A549 (cell line): ENCODE data around the gene PLEKHA7.
"Not testable (repeated sequence)": the region's sequence is repeated elsewhere in the genome, so short reads cannot be mapped to it uniquely, and the experiment has no call there.

Experiments used
- EP300 ChIP-seq, 2 experiments: fragments of >200 bp; sonication (Bioruptor Twin); formaldehyde crosslinking; IDR thresholded peaks; 2 replicates in 1 of 2; 3 replicates in 1 of 2; pipeline ENCODE4 v1.6.1; 2016 to 2017
- POLR2A ChIP-seq: IDR thresholded peaks from 2 replicates; pipeline ENCODE4 v1.6.1; 2012; ENCODE audit warnings: mild to moderate bottlenecking, low read length
- RNF2 ChIP-seq: fragments of 200-600 bp; sonication (generic); IDR thresholded peaks from 2 replicates; pipeline ENCODE4 v1.6.1; 2016; ENCODE audit warnings: low read depth, mild to moderate bottlenecking, antibody characterized with exemption, moderate library complexity, borderline replicate concordance
- TF ChIP-seq, protein P1 (sequence below): fragments of >200 bp; sonication (Bioruptor Twin); formaldehyde crosslinking; IDR thresholded peaks from 3 replicates; pipeline ENCODE4 v1.5.1; 2016
- TF ChIP-seq, protein P2 (sequence below): IDR thresholded peaks from 2 replicates; pipeline ENCODE4 v1.6.1; 2012; ENCODE audit warnings: low read depth, borderline replicate concordance

DNA sequence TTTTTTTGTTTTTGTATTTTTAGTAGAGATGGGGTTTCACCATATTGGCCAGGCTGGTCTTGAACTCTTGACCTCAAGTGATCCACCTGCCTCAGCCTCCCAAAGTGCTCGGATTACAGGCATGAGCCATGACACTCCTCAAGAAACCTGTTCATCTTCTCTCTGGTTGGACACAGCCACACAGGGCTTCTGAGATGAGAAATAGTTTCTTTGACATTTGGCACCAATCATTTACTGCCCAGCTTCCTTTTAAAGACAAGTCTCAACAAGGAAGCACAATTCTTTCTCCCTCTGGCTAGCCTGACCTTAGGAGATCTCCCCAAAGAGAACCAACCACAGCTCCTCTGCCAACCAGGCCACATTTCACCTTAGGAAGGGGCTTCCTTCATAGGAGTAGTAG lies 14.0 kb downstream of the PLEKHA7 start:
- not testable (repeated sequence) for TF ChIP-seq EP300 (IDR thresholded peaks at IDR 0.05); RNF2; POLR2A
- TF ChIP-seq, protein P1, sequence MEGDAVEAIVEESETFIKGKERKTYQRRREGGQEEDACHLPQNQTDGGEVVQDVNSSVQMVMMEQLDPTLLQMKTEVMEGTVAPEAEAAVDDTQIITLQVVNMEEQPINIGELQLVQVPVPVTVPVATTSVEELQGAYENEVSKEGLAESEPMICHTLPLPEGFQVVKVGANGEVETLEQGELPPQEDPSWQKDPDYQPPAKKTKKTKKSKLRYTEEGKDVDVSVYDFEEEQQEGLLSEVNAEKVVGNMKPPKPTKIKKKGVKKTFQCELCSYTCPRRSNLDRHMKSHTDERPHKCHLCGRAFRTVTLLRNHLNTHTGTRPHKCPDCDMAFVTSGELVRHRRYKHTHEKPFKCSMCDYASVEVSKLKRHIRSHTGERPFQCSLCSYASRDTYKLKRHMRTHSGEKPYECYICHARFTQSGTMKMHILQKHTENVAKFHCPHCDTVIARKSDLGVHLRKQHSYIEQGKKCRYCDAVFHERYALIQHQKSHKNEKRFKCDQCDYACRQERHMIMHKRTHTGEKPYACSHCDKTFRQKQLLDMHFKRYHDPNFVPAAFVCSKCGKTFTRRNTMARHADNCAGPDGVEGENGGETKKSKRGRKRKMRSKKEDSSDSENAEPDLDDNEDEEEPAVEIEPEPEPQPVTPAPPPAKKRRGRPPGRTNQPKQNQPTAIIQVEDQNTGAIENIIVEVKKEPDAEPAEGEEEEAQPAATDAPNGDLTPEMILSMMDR: not testable (repeated sequence)
- TF ChIP-seq, protein P2, sequence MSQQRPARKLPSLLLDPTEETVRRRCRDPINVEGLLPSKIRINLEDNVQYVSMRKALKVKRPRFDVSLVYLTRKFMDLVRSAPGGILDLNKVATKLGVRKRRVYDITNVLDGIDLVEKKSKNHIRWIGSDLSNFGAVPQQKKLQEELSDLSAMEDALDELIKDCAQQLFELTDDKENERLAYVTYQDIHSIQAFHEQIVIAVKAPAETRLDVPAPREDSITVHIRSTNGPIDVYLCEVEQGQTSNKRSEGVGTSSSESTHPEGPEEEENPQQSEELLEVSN: not testable (repeated sequence)
